Neural crest cell (in vitro differentiated cells): ENCODE data around the gene KCNMA1. TPM values are rescaled to one million over a fixed set of nuclear protein-coding genes. Genes with fewer than 3 reads are reported as not detected.

Experiments used
- DNase-seq: peaks from one replicate; pipeline ENCODE4 v3.0.0; 2021; ENCODE audit warnings: low read depth, mixed read lengths, low spot score
- H3K27ac Mint-ChIP-seq: one replicate; pipeline ENCODE4 v1.8.0; 2021; ENCODE audit warnings: mild to moderate bottlenecking, mixed read lengths; ENCODE audit not compliant: unreplicated experiment
- H3K27me3 Mint-ChIP-seq: 2 replicates; pipeline ENCODE4 v1.8.0; 2021; ENCODE audit warnings: low read depth, mild to moderate bottlenecking, mixed read lengths
- H3K36me3 Mint-ChIP-seq: 2 replicates; pipeline ENCODE4 v1.8.0; 2021; ENCODE audit warnings: low read depth, mild to moderate bottlenecking, mixed read lengths
- H3K4me1 Mint-ChIP-seq: 2 replicates; pipeline ENCODE4 v1.8.0; 2021; ENCODE audit warnings: mixed read lengths
- H3K4me3 Mint-ChIP-seq: one replicate; pipeline ENCODE4 v1.8.0; 2021; ENCODE audit warnings: mild to moderate bottlenecking, mixed read lengths
- H3K9me3 Mint-ChIP-seq: 2 replicates; pipeline ENCODE4 v1.8.0; 2021; ENCODE audit warnings: mixed read lengths
- CTCF ChIP-seq: fragments of 200-600 bp; sonication (generic); conservative IDR thresholded peaks from 2 replicates; pipeline ENCODE4 v1.5.0; 2021; ENCODE audit warnings: antibody characterized with exemption, mild to moderate bottlenecking
- total RNA-seq: library from RNA; stranded (reverse); gene quantifications from 2 replicates; pipeline ENCODE4 v1.2.1, GENCODE V29; 2021

Gene KCNMA1
- total RNA-seq, 1 donor from 2014 or later: 1.7 TPM

DNA sequence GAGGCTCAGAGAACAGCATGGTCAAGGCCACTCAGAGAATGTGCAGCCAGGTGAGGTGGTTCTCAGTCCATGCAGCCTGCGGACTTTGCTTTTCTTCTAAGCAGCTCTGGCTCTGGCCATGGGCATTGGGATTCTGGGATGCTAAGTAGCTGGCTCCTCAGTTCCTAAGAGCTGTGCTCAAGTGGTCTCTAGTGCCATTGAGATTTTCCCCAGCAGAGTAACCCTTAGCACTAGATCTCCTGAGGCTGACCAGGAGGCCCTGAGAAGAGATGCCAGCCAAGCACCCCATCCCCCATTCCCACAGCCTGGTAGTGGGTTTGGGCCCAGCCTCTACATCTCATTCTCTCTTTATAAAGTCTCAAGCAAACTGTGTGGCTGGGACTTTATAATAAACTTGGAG, 77.1 kb downstream of the KCNMA1 start:
- no peak for TF ChIP-seq CTCF
- H3K27ac Mint-ChIP-seq: no peak overlapping the region
- peaks cover 11% of the 10 kb centered on the region for H3K27me3 Mint-ChIP-seq
- H3K4me3 Mint-ChIP-seq: no peak overlapping the region
- H3K4me1 Mint-ChIP-seq: peaks cover 4% of the 10 kb centered on the region
- H3K36me3 Mint-ChIP-seq: no peaks in the 10 kb centered on the region
- DNase-seq: no peak
- H3K9me3 Mint-ChIP-seq: no peaks in the 10 kb centered on the region

GRCh38 chr10:77560052-77560451, 77.6 kb downstream of the KCNMA1 start:
- Mint-ChIP-seq H3K36me3 (no peaks in the 10 kb centered on the region), H3K4me1 (peaks cover 5% of the 10 kb centered on the region), H3K9me3 (no peaks in the 10 kb centered on the region), H3K4me3 (no peak overlapping the region), H3K27me3 (peaks cover 7% of the 10 kb centered on the region), H3K27ac (no peak overlapping the region)
- no peak for TF ChIP-seq CTCF
- no peak for DNase-seq

- no peaks in the 10 kb centered on the region for H3K9me3 Mint-ChIP-seq
- no peaks in the 10 kb centered on the region for H3K27me3 Mint-ChIP-seq
- no peak for TF ChIP-seq CTCF
- H3K4me1 Mint-ChIP-seq: peaks cover 5% of the 10 kb centered on the region
- H3K27ac Mint-ChIP-seq: no peak overlapping the region
- no peak overlapping the region for H3K4me3 Mint-ChIP-seq
- no peak for DNase-seq
- H3K36me3 Mint-ChIP-seq: no peaks in the 10 kb centered on the region
Observed at GRCh38 chr10:77556990-77557601, 80.5 kb downstream of the KCNMA1 start.

GRCh38 chr10:77555591-77556212, 81.9 kb downstream of the KCNMA1 start:
- Mint-ChIP-seq H3K27me3 (no peaks in the 10 kb centered on the region), H3K27ac (no peak overlapping the region), H3K36me3 (no peaks in the 10 kb centered on the region), H3K4me1 (peaks cover 5% of the 10 kb centered on the region), H3K9me3 (no peaks in the 10 kb centered on the region), H3K4me3 (no peak overlapping the region)
- TF ChIP-seq CTCF: no peak
- no peak for DNase-seq

- no peak for TF ChIP-seq CTCF
- H3K4me3 Mint-ChIP-seq: no peak overlapping the region
- H3K27ac Mint-ChIP-seq: no peak overlapping the region
Observed at GRCh38 chr10:77554996-77555397, 82.6 kb downstream of the KCNMA1 start.

More at GRCh38 chr10:77554996-77555397, 82.6 kb downstream of the KCNMA1 start:
- Mint-ChIP-seq H3K9me3 (no peaks in the 10 kb centered on the region), H3K27me3 (no peaks in the 10 kb centered on the region), H3K4me1 (peaks cover 5% of the 10 kb centered on the region), H3K36me3 (no peaks in the 10 kb centered on the region)
- DNase-seq: no peak
